ENCODE data around the gene FBLN2.

The FBLN2 gene

DNA sequence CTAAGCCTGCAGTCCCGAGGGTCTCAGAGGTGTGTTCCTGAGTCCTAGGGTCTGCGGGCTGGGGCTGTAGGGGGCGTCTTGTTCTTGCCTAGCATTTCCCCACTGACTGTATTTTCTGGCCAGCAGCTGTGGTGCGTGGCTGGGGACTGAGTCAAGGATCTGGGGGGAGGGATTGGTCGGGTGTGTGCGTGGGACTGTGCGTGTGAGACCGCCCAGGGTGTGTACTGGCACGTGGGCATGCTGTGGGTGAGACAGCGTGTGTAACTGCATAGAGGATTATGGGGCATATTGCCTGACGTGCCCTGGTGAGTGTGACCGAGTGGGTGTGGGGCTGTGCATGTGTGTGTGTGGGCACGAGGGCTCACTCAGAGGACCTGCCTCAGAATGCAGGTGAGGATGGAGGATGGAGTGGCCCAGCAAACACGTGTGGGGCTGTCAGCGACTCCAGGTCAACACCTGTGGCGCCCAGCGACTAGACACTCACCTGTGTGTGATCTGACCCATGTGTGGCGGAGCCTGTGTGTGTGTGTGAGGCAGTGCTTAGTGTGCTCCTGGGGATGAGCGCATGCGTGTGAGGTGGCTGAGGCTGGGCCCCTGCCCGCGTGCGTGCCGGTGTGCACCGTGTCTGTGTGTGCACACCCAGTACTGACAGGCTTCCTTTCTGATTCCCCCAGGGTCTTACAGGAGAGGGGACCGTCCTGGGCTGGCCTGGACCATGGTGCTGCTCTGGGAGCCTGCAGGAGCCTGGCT is 20.9 kb downstream of the FBLN2 start:
- H3K27ac ChIP-seq: no peak overlapping the region; the same call in 1 of the 2 replicates
- TF ChIP-seq, protein P1, sequence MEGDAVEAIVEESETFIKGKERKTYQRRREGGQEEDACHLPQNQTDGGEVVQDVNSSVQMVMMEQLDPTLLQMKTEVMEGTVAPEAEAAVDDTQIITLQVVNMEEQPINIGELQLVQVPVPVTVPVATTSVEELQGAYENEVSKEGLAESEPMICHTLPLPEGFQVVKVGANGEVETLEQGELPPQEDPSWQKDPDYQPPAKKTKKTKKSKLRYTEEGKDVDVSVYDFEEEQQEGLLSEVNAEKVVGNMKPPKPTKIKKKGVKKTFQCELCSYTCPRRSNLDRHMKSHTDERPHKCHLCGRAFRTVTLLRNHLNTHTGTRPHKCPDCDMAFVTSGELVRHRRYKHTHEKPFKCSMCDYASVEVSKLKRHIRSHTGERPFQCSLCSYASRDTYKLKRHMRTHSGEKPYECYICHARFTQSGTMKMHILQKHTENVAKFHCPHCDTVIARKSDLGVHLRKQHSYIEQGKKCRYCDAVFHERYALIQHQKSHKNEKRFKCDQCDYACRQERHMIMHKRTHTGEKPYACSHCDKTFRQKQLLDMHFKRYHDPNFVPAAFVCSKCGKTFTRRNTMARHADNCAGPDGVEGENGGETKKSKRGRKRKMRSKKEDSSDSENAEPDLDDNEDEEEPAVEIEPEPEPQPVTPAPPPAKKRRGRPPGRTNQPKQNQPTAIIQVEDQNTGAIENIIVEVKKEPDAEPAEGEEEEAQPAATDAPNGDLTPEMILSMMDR (conservative IDR thresholded peaks at IDR 0.05): no peak

DNA sequence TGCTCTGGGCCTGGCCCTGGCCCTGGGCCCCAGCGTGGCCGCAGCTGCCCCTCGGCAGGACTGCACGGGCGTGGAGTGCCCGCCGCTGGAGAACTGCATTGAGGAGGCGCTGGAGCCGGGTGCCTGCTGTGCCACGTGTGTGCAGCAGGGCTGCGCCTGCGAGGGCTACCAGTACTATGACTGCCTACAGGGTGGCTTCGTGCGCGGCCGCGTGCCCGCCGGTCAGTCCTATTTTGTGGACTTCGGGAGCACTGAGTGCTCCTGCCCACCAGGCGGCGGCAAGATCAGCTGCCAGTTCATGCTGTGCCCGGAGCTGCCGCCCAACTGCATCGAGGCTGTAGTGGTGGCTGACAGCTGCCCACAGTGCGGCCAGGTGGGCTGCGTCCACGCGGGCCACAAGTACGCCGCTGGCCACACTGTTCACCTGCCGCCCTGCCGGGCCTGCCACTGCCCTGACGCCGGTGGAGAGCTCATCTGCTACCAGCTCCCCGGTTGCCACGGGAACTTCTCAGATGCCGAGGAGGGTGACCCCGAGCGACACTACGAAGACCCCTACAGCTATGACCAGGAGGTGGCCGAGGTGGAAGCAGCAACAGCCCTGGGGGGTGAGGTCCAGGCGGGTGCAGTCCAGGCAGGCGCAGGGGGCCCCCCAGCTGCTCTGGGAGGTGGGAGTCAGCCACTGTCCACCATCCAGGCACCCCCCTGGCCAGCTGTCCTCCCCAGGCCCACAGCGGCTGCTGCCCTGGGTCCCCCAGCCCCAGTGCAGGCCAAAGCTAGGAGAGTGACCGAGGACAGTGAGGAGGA is 21.7 kb downstream of the FBLN2 start:
- H3K27ac ChIP-seq: no peak overlapping the region; the same call in 1 of the 2 replicates
- TF ChIP-seq, protein P1 (conservative IDR thresholded peaks at IDR 0.05): no peak; the same call in 1 of the 2 replicates

DNA sequence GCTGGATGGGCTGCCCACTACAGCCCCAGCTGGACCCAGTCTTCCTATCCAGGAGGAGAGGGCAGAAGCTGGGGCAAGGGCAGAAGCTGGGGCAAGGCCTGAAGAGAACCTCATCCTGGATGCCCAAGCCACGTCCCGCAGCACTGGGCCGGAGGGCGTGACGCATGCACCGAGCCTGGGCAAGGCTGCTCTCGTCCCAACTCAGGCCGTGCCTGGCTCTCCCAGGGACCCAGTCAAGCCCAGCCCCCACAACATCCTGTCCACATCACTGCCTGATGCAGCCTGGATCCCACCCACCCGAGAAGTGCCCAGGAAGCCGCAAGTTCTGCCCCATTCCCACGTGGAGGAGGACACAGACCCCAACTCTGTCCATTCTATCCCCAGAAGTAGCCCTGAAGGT is 22.3 kb downstream of the FBLN2 start:
- TF ChIP-seq, protein P1 (conservative IDR thresholded peaks at IDR 0.05): no peak
- no peak overlapping the region; the same call in 1 of the 2 replicates for H3K27ac ChIP-seq

DNA sequence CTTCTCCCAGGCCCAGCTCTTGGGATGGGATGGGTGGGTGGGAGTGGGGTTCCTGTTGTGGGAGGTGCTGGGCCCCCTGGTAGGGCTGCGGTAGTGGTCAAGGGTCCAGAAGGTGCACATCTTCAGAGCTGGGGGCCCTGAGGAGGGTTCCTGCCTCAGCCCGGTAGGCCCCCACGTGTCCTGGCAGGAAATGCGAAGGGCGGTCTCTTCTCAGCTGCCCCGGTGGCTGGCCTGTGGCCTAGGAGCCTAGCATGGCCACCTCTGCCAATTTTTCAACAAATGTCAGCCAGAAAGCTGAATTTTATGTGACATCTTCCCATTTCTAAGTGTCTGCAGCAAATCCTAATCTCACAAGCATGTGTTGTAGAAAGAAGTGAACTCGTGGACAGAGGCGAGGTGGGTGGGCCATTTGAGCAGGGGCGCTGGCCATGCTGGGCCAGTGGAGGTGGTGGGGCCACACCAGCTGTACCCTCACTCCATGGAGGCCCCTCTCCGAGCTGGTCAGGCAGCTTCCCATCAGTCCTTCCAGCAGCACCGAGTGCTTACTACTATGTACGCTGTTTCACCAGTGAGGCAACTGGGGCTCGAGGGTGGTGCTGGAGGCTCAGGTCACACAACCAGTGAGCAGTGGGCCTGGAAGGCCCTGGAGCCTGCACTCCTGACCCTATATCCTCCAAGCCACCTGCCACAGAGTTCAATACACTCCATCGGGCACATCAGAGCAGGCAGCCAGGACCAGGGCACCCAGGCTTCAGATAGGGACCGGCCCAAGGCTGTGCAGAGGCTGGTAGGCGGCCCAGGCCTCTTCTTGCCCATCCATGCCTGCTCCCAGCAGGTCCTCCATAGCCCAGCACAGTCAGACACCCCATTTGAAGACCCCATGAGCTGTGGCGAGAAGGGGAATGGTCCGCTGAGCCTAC is 23.2 kb downstream of the FBLN2 start:
- TF ChIP-seq, protein P1 (conservative IDR thresholded peaks at IDR 0.05): no peak
- H3K27ac ChIP-seq: no peak overlapping the region; the same call in 1 of the 2 replicates

DNA sequence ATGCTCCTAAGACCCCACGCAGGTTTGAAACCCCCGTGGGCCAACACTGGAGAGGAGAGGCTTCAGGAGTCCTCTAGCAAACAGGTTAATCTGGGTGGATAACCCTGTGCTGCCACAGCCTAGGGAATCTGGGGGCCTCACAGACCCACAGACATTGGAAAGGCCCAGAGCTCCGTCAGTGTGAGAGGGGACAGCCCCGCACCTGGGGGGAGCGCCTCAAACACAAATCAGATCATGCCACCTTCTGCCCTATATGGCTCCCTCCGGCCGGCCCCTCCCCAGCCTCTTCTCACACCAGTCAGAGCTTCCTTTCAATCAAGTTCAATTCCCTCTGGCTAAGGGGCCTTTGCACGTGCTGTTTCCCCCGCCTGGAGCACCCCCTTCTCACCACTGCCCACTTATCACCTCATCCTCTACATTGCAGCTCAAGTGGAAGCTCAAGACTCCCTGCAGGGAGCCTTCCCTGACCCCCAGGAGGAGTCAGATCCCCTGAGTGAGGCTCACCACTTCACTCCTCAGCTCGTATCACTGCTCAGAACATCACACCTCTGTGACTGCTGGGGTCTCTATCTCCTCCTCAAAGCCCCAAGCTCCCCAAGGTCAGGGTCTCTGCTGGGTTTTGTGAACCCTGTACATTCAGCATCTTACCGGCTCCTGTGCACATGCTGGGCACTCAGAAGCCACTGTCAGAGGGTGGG is 24.1 kb downstream of the FBLN2 start:
- TF ChIP-seq, protein P1 (conservative IDR thresholded peaks at IDR 0.05): no peak
- H3K27ac ChIP-seq: no peak overlapping the region; the same call in 1 of the 2 replicates

DNA sequence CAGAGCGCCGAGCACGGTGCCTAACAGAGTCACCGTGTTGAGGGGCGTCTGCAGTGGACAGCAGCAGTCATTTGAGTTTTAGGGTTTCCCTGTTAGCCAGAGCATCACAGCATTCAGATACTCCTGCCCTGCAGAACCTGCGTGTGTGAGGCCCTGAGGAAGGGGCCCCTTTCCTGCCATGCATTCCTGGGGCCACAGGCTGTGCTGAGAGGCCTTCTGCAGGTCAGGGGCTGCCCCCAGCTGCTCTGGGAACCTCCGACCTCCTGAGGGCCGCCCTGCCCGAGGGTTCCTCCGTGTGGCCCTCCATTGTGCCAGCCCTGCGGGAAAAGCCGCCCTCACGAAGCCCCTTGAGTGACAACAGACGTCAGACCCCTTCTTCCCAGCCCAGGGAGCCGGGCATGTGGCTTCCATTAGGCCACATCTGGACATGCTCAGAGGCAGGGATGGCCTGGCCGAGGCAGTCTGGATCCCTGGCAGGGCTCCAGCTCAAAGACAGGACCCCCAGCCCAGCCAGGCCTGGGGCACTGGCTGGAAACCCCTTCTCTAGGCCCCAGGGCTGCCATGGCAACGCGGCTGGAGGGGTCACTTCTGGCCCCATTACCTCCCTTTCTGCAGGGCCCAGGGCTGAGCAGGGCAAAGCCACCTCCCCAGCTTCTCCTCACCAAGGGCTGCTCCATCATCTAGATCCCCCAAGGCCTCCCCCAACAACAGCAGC is 25.3 kb downstream of the FBLN2 start:
- no peak overlapping the region for H3K27ac ChIP-seq

More for the DNA sequence above, 25.3 kb downstream of the FBLN2 start:
- TF ChIP-seq, protein P1 (conservative IDR thresholded peaks at IDR 0.05): no peak

Measured in VCaP (cell line).